Pons (tissue), 1 donor: ENCODE data around the gene YY1AP1.
"Not testable (repeated sequence)": the region's sequence is repeated elsewhere in the genome, so short reads cannot be mapped to it uniquely, and the experiment has no call there.

Source experiments
- DNase-seq: peaks from one replicate; pipeline ENCODE4 v3.0.0-alpha.2; 2016; ENCODE audit warnings: low spot score

The YY1AP1 gene

DNA sequence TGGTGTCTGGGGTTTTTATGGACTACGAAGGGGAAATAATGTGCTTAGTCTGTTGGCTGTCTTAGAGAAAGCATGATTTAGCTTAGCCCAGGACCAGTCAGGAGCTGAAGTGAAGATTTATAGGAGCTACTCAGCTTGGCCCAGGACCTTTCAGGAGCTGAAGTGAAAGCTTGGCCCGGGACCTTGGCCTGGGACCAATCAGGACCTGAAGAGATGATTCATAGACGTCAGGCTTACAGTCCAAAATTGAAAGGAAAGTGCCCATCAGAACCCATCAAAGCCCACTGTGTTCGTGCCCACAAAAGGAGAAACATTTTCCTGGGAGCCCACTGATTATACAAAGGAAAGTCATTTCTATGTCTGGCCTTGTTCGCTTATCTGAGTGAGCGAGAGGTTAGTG, 42.9 kb downstream of the YY1AP1 start:
- DNase-seq = no peak

- DNase-seq = no peak
Observed at GRCh38 chr1:155645034-155645598, 43.5 kb downstream of the YY1AP1 start.

DNA sequence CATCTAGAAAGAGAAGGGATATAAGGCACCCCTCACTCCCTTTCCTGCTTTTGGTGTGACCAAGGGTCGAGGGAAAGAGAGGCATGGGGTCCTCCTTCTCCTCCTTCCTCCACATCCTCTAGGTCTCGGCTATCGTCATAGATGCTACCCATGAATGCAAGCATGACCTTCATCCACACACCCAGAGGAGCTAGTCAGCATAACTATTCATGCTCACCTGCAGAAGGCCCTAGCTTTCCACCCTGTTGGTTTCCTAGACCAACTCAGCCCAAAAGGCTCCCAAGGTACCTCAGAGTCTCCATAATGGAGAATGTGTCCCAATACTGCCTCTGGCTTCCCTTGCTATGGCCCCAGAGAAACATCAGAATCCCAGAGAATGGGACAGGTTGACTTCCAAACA, 45.3 kb downstream of the YY1AP1 start:
- no peak for DNase-seq

GRCh38 chr1:155642559-155643180, 45.9 kb downstream of the YY1AP1 start:
- not testable (repeated sequence) for DNase-seq

- DNase-seq = no peak
Observed at GRCh38 chr1:155640367-155640766, 48.2 kb downstream of the YY1AP1 start.

DNA sequence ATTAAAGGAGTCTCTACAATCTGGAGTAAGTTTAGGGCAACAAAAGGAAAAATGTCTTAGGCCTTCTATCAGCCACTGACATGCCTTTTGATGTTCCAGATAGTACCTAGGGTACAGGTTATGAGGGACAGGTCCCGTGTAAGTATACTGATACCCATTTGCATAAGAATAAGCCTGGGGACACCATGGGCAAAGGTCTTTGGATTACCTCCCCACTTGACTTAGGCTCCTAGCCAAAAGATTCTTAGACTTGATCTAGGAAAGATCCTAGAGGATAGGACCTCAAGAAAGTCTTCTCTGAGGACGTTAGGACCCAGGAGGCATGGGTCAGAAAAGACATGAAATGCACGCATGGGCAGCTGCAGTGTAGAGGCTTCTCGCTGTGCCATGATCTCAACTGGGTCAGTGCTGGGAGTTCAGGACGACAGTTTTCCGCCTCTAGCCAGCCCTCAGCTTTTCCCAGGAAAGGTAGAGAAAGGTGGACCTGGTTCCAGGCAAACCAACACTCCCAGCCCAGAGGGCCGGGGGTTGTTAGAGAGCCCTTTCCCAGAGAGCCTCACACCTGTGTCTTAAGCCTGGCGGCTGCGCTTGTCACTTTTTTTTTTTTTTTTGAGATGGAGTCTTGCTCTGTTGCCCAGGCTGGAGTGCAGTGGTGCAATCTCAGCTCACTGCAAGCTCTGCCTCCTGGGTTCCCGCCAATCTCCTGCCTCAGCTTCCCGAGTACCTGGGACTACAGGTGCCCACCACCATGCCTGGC, 52.0 kb downstream of the YY1AP1 start:
- DNase-seq = no peak

DNA sequence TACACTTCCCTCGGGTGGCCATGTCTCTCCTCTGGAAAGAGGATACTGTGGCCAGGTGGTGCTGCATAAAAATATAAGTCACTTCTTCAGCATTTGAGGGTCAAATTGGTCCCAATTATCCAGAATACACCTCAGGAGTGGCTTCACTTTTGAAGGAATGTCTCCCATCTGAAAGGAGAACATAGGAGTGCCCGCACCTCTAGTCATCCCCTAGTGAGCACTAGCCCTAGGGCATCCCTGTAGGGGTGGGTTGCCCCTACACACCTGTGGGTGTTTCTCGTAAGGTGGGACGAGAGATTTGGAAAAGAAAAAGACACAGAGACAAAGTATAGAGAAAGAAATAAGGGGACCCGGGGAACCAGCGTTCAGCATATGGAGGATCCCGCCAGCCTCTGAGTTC, 62.1 kb downstream of the YY1AP1 start:
- DNase-seq = not testable (repeated sequence)

DNA sequence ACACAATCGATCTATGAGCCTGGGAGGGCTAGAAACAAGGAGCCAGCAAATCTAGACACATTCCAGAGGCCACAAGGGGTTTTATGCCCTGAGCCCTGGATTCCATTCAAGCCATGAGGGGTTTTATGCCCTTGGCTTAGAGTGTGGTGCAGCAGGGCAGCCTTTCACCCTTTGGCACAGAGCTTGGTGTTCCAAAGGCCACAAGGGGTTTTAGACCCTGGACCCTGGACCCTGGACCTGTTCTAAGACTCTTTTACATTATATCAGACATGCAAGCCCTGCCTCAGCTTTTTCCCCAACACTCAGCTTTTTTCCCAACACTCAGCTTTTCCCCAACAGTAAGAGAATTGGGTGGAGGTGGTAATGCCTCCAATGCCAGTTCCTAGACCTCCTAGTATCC, 65.2 kb downstream of the YY1AP1 start:
- DNase-seq = no peak

- DNase-seq = no peak
Observed at GRCh38 chr1:155622191-155622590, 66.4 kb downstream of the YY1AP1 start.

- DNase-seq = not testable (repeated sequence)
Observed at GRCh38 chr1:155613226-155613625, 75.3 kb downstream of the YY1AP1 start.

DNA sequence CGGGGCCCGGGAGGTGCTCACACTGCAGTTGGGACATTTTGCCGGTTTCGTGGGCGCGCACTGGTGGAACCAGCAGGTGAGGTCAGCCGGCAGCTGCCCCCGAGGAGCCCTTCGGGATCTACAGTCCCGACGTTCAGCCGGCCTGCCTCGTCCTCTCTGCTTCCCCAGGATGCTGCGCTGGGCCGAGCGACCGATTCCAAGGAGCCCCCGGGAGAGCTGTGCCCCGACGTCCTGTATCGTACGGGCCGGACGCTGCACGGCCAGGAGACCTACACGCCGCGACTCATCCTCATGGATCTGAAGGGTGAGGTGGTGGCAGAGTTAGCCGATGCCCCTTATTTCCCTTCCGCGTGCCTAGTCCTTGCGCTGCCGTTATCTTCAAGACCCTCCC, 78.3 kb downstream of the YY1AP1 start:
- not testable (repeated sequence) for DNase-seq

- peak; percentile 98 for DNase-seq
Observed at GRCh38 chr1:155609515-155610256, 78.9 kb downstream of the YY1AP1 start, which contains the start of gene MSTO1. MSTO1 (plus strand) TSS chr1:155610218; CDS start chr1:155610249, 31 bp downstream.
